Adrenal gland (tissue), 12 donors: ENCODE results near the gene FDCSP. TPM values are rescaled to one million over a fixed set of nuclear protein-coding genes. Genes with fewer than 3 reads are reported as not detected.
"Not testable (repeated sequence)": the region's sequence is repeated elsewhere in the genome, so short reads cannot be mapped to it uniquely, and the experiment has no call there.

Source experiments
- DNase-seq, 7 donors: peaks; one replicate each; pipeline ENCODE4 v3.0.0-alpha.2; 2019 to 2020
- H3K27ac ChIP-seq, 5 donors: fragments of 200-600 bp; sonication (generic) in 4 of 5; 1 replicate in 3 of 5; 2 replicates in 2 of 5; pipeline versions ENCODE4 v1.5.1 to v1.8.0; 2016 to 2020; ENCODE audit warnings: mild to moderate bottlenecking in 1 of 5
- H3K27me3 ChIP-seq: fragments of 200-600 bp; 2 replicates; pipeline ENCODE4 v1.8.0; 2021
- H3K36me3 ChIP-seq, 2 donors: fragments of 200-600 bp; replicated peaks in 1 of 2; 1 replicate in 1 of 2; 2 replicates in 1 of 2; pipeline versions ENCODE4 v1.5.1 to v1.8.0; 2018 to 2022
- H3K4me1 ChIP-seq, 2 donors: fragments of 200-600 bp; replicated peaks in 1 of 2; 1 replicate in 1 of 2; 2 replicates in 1 of 2; pipeline versions ENCODE4 v1.5.1 to v1.8.0; 2018 to 2021
- H3K4me3 ChIP-seq, 4 donors: fragments of 200-600 bp; sonication (generic) in 3 of 4; one replicate each; pipeline ENCODE4 v1.5.1; 2016 to 2018
- H3K9me3 ChIP-seq, 3 donors: fragments of 200-600 bp; sonication (generic) in 1 of 3; replicated peaks in 1 of 3; 1 replicate in 2 of 3; 2 replicates in 1 of 3; pipeline versions ENCODE4 v1.5.1 to v1.8.0; 2016 to 2021
- POLR2A ChIP-seq, 2 donors: fragments of 450-650 bp; IDR thresholded peaks; one replicate each; pipeline ENCODE4 v1.6.1; 2017; ENCODE audit warnings: antibody characterized with exemption in 2 of 2, mild to moderate bottlenecking in 2 of 2, moderate library complexity in 1 of 2
- WGBS, 4 donors: extraction: QIAGEN DNeasy Blood & Tissue Kit in 2 of 4; methylation state at CpG; one replicate each; pipeline versions ENCODE4 v1.1.5 to v1.1.7; 2013 to 2017; 5-methylcytosine and 5-hydroxymethylcytosine counted together
- intact Hi-C, 2 donors: fragments of 100-400 bp; cut with DNase I; formaldehyde crosslinking; loops; one replicate each; pipeline versions ENCODE4 v1.14.1 to v1.15.0; 2022 to 2023
- polyA plus RNA-seq, 3 donors: library from polyadenylated mRNA; stranded (reverse); fragments of 200-250 nt in 2 of 3; fragments of 350-450 nt in 1 of 3; fragmentation: Illumina TruSeq in 1 of 3; extraction: RNeasy Lipid Tissue Mini Kit (QIAGEN cat#74804) in 1 of 3; gene quantifications; one replicate each; pipeline ENCODE4 v1.2.3, GENCODE V29; 2013 to 2014
- total RNA-seq, 9 donors: library from RNA; depleted of rRNA in 4 of 9; stranded (reverse); fragments of >200 nt in 4 of 9; fragments of 120-200 nt in 1 of 9; fragmentation: NEBNext Ultra II Directional in 1 of 9; extraction: Animal tissue kit (Norgen Biotek cat#: 25700) in 1 of 9; gene quantifications; one replicate each; pipeline versions ENCODE4 v1.1.0 to v1.2.4, GENCODE V29; 2013 to 2023
- TF ChIP-seq, protein P1 (sequence below), 6 experiments: fragments of 450-650 bp in 4 of 6; fragments of 200-600 bp in 2 of 6; sonication (generic) in 1 of 6; IDR thresholded peaks; 1 replicate in 5 of 6; 2 replicates in 1 of 6; pipeline versions ENCODE4 v1.5.1 to v1.8.0; 2016 to 2021; ENCODE audit warnings: antibody characterized with exemption in 6 of 6, mild to moderate bottlenecking in 2 of 6, moderate library complexity in 1 of 6
- donor health status: healthy with polysubstance abuse.
- donor health status: Bipolar disorder and iron deficiency.
- donor health status: DM: yes; HTN: yes; CAD: no.
- donor health status: DM: no; HTN: no; CAD: no.
- donor health status: DM: no; HTN: no; CAD: no.
- donor health status: DM: yes; HTN: yes; CAD: no.

FDCSP gene
- total and polyA plus RNA-seq, 12 donors: 0.47 TPM; not detected in 11

DNA sequence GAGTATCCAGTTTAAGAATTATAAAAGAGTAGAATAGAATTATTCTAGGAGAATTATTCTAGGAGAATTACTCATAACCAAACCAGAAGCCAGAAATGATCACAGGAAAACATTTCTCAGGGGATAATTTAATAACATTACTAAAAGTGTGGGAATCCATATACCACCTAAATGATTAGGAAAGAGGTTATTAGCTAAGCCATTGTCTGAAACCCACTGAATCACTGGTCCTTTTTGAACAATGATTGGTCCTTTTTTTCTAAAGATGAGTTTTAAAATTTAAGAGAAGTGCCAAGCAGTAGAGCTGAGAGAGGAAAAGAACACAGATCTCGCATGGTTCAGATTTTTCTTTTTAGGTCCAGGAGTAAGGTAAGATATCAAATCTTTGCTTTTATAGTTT is 30.5 kb upstream of the FDCSP start, which contains the start of gene ODAM:
ODAM (plus strand) TSS at position 301 of the 400 bp plus-strand sequence. CDS start 819 bp downstream, outside the sequence.
- H3K27me3 ChIP-seq: no peaks in the 10 kb centered on the region

DNA sequence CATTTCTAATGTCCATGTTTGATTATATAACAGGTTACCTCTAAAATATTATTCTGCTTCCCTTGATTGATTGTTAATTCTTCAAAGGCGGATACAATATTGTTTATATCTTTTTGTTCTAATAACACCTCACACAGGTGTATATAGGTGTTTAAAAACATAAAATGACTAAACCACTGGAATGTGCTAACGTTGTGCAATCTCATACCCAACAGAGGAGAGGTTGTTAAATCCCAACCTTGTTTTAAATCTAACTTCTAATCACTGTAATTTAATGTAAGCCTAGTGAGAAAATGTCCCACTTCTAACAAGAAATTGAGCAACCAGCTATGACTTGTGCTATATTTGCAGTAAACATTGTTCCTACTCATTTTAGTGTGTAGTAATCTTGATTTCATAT is 29.1 kb upstream of the FDCSP start:
- intact Hi-C loops: no loop called here
- no peak for DNase-seq
- H3K27me3 ChIP-seq: no peaks in the 10 kb centered on the region

More for the DNA sequence above, 30.5 kb upstream of the FDCSP start, which contains the start of gene ODAM:
- no peak for DNase-seq
- TF ChIP-seq POLR2A (IDR thresholded peaks at IDR 0.05): no peak
- TF ChIP-seq, protein P1, sequence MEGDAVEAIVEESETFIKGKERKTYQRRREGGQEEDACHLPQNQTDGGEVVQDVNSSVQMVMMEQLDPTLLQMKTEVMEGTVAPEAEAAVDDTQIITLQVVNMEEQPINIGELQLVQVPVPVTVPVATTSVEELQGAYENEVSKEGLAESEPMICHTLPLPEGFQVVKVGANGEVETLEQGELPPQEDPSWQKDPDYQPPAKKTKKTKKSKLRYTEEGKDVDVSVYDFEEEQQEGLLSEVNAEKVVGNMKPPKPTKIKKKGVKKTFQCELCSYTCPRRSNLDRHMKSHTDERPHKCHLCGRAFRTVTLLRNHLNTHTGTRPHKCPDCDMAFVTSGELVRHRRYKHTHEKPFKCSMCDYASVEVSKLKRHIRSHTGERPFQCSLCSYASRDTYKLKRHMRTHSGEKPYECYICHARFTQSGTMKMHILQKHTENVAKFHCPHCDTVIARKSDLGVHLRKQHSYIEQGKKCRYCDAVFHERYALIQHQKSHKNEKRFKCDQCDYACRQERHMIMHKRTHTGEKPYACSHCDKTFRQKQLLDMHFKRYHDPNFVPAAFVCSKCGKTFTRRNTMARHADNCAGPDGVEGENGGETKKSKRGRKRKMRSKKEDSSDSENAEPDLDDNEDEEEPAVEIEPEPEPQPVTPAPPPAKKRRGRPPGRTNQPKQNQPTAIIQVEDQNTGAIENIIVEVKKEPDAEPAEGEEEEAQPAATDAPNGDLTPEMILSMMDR (IDR thresholded peaks at IDR 0.05): no peak
- 75 to 93% (median 86%) methylated on average over 1 of the region's 1 CpG for WGBS, 4 donors
- Histone ChIP-seq H3K4me3 (no peak within 1 kb of the TSS), H3K36me3 (no peaks in the 10 kb centered on the region), H3K27ac (no peak within 1 kb of the TSS), H3K9me3 (no peaks in the 10 kb centered on the region), H3K4me1 (no peaks in the 10 kb centered on the region)
- intact Hi-C loops: no loop called here

DNA sequence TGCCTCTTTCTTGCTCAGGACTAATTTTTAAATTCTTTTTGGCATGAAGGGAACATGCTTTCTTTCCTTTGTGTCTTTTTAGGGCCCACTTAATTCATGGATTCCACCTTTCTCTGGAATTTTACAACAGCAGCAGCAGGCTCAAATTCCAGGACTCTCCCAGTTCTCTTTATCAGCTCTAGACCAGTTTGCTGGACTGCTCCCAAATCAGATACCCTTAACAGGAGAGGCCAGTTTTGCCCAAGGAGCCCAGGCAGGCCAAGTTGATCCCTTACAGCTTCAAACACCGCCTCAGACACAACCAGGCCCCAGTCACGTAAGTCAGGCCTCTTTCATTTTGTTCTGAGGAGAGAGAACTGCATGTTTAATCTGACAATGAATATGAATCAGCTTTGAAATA is 28.1 kb upstream of the FDCSP start:
- H3K27ac ChIP-seq: no peak overlapping the region
- intact Hi-C loops: no loop called here

More for the DNA sequence above, 29.1 kb upstream of the FDCSP start:
- TF ChIP-seq POLR2A (IDR thresholded peaks at IDR 0.05): no peak
- TF ChIP-seq, protein P1 (IDR thresholded peaks at IDR 0.05): no peak
- H3K4me1 ChIP-seq: no peaks in the 10 kb centered on the region
- H3K27ac ChIP-seq: no peak overlapping the region
- no peaks in the 10 kb centered on the region for H3K36me3 ChIP-seq
- H3K4me3 ChIP-seq: no peak overlapping the region
- WGBS, 4 donors: 68 to 80% (median 77%) methylated on average over 2 of the region's 2 CpGs
- no peaks in the 10 kb centered on the region for H3K9me3 ChIP-seq

DNA sequence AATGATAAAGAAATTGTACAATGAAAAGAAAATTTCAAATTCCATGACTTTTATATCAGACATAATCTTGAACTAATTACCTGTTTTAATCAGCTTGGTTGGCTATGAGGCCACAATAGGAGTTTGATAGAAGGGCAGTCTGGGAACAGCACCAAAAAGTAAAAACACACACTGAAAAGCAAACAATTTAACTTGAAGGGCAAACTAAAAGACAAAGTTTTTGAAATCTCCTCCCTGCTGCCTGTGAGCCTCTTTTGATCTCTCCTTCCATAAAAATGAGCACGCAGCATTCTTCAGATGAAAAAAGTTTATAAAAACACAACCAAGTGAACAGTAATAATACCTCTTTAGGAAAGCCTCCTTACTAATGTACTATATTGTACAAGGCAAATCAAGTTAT is 22.3 kb upstream of the FDCSP start:
- WGBS, 4 donors: 57 to 68% (median 60%) methylated on average over 1 of the region's 1 CpG
- no peak for DNase-seq
- Histone ChIP-seq H3K27ac (no peak overlapping the region), H3K9me3 (no peaks in the 10 kb centered on the region), H3K36me3 (no peaks in the 10 kb centered on the region), H3K4me1 (no peaks in the 10 kb centered on the region), H3K27me3 (no peaks in the 10 kb centered on the region), H3K4me3 (no peak overlapping the region)
- TF ChIP-seq, protein P1 (IDR thresholded peaks at IDR 0.05): no peak
- TF ChIP-seq POLR2A (IDR thresholded peaks at IDR 0.05): no peak
- intact Hi-C loops: no loop called here

More for the DNA sequence above, 28.1 kb upstream of the FDCSP start:
- Histone ChIP-seq H3K27me3 (no peaks in the 10 kb centered on the region), H3K9me3 (no peaks in the 10 kb centered on the region), H3K4me1 (no peaks in the 10 kb centered on the region), H3K4me3 (no peak overlapping the region), H3K36me3 (no peaks in the 10 kb centered on the region)
- no peak for TF ChIP-seq POLR2A (IDR thresholded peaks at IDR 0.05)
- TF ChIP-seq, protein P1 (IDR thresholded peaks at IDR 0.05): no peak
- WGBS, 4 donors: 59 to 82% (median 76%) methylated on average over 2 of the region's 2 CpGs
- DNase-seq: peak in 2 of 7 donors; percentile 11 to 15

DNA sequence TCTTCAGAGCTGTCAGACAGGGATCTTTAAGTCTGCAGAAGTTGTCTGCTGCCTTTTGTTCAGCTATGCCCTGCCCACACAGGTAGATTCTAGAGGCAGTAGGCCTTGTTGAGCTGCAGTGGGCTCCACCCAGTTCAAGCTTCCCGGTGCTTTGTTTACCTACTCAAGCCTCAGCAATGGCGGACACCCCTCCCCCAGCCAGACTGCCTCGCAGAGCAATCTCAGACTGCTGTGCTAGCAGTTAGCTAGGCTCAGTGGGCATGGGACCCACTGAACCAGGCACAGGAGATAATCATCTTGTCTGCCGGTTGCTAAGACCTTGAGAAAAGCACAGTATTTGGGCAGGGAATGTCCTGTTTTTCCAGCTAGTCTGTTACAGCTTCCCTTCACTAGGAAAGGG is 13.2 kb upstream of the FDCSP start:
- DNase-seq, H3K36me3 ChIP-seq, intact Hi-C loops, H3K4me3 ChIP-seq, H3K4me1 ChIP-seq, H3K27ac ChIP-seq, H3K9me3 ChIP-seq, H3K27me3 ChIP-seq: not testable (repeated sequence)
- WGBS, 4 donors: 62 to 71% (median 67%) methylated on average over 1 to 4 of the region's 4 CpGs

DNA sequence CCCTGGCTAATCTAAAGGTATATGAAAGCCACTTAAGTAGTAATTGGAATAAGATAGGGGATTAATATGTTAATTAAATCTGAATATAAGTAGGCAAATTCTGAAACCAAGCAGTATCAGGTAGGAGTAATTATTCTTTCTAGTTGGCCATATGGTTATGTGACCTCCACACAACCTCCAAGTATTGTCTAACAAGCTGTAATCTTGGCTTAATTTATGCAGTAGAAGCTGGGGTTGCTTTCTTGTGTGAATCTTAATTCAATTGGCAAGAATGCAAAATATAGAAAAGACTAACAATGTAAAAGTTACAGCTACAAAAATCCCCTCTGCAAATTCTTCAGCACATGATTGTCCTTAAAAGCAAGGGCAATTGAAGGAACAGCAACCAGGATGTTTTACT is 9.8 kb upstream of the FDCSP start:
- H3K27ac ChIP-seq, DNase-seq, H3K9me3 ChIP-seq, H3K36me3 ChIP-seq, H3K4me3 ChIP-seq, intact Hi-C loops, H3K27me3 ChIP-seq, H3K4me1 ChIP-seq: not testable (repeated sequence)

DNA sequence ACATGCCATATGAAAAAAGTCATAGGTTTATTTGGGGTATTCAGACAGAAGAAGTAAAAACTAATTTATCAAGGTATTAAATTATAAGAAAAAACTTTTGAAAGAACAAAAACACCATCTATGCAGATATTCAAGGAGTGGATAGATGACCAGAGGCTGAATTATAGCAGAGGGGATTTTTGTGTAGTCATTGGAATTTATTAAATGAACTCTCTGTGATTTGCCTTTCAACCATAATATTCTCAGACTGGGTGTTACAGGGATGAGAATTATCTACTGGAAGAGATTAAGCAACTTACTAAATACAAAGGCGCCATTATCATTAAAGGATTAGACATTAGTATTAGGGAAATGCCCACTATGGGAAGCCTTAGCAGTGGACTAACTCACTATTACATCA is 9.4 kb upstream of the FDCSP start:
- WGBS, 4 donors: 88 to 92% (median 91%) methylated on average over 1 of the region's 1 CpG
- H3K27ac ChIP-seq, DNase-seq, H3K4me1 ChIP-seq, H3K36me3 ChIP-seq, H3K27me3 ChIP-seq, H3K9me3 ChIP-seq, H3K4me3 ChIP-seq, intact Hi-C loops: not testable (repeated sequence)

DNA sequence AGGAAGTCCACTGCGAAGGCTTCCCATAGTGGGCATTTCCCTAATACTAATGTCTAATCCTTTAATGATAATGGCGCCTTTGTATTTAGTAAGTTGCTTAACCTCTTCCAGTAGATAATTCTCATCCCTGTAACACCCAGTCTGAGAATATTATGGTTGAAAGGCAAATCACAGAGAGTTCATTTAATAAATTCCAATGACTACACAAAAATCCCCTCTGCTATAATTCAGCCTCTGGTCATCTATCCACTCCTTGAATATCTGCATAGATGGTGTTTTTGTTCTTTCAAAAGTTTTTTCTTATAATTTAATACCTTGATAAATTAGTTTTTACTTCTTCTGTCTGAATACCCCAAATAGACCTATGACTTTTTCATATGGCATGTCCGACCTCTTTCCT is 4.5 kb upstream of the FDCSP start:
- H3K36me3 ChIP-seq, H3K4me3 ChIP-seq, H3K27ac ChIP-seq, H3K9me3 ChIP-seq, H3K27me3 ChIP-seq, intact Hi-C loops, H3K4me1 ChIP-seq, DNase-seq: not testable (repeated sequence)
- WGBS, 4 donors: 85 to 91% (median 90%) methylated on average over 3 of the region's 3 CpGs
